Measurements from ENCODE around the gene HESX1.
A peak's percentile ranks its signal among the peaks of the same experiment; 100 is the strongest.

GRCh38 chr3:57169872-57170623 lies 29.7 kb downstream of the HESX1 start:
- peak; percentile 61 to 85 (median 79) for TF ChIP-seq CTCF (IDR thresholded peaks at IDR 0.05)
- no peak for TF ChIP-seq POLR2A (IDR thresholded peaks at IDR 0.05)

Data from adrenal gland (tissue), 5 donors.